Suprapubic skin (tissue), 4 donors: ENCODE data around the gene SLC22A16. TPM values are rescaled to one million over a fixed set of nuclear protein-coding genes. Genes with fewer than 3 reads are reported as not detected.

Source experiments
- DNase-seq, 2 donors: peaks; one replicate each; pipeline ENCODE4 v3.0.0-alpha.2; 2019; ENCODE audit warnings: low spot score in 2 of 2
- H3K27ac ChIP-seq: fragments of 200-600 bp; sonication (generic); one replicate; pipeline ENCODE4 v1.5.1; 2019
- H3K27me3 ChIP-seq: fragments of 200-600 bp; sonication (generic); one replicate; pipeline ENCODE4 v1.5.1; 2019
- H3K36me3 ChIP-seq: fragments of 200-600 bp; sonication (generic); one replicate; pipeline ENCODE4 v1.5.1; 2019
- H3K4me1 ChIP-seq: fragments of 200-600 bp; sonication (generic); one replicate; pipeline ENCODE4 v1.5.1; 2019
- H3K4me3 ChIP-seq: fragments of 200-600 bp; sonication (generic); one replicate; pipeline ENCODE4 v1.5.1; 2019; ENCODE audit warnings: mild to moderate bottlenecking
- H3K9me3 ChIP-seq: fragments of 200-600 bp; sonication (generic); one replicate; pipeline ENCODE4 v1.5.1; 2019
- EP300 ChIP-seq: sonication (generic); formaldehyde crosslinking; IDR thresholded peaks from one replicate; pipeline ENCODE4 v1.6.1; 2017; ENCODE audit warnings: antibody characterized with exemption
- POLR2A ChIP-seq, 2 donors: fragments of 450-650 bp; IDR thresholded peaks; one replicate each; pipeline ENCODE4 v1.6.1; 2017; ENCODE audit warnings: antibody characterized with exemption in 2 of 2, mild to moderate bottlenecking in 2 of 2, moderate library complexity in 2 of 2
- POLR2AphosphoS5 ChIP-seq, 3 donors: sonication (generic); formaldehyde crosslinking; IDR thresholded peaks; one replicate each; pipeline ENCODE4 v1.6.1; 2017; ENCODE audit warnings: antibody characterized with exemption in 3 of 3
- WGBS: methylation state at CpG from one replicate; pipeline ENCODE4 v1.1.5; 2018; 5-methylcytosine and 5-hydroxymethylcytosine counted together
- total RNA-seq, 4 donors: library from RNA; depleted of rRNA; stranded (reverse); fragments of >200 nt; gene quantifications; one replicate each; pipeline ENCODE4 v1.1.0, GENCODE V29; 2016
- TF ChIP-seq, protein P1 (sequence below), 2 donors: fragments of 200-600 bp in 1 of 2; fragments of 450-650 bp in 1 of 2; sonication (generic) in 1 of 2; IDR thresholded peaks; one replicate each; pipeline ENCODE4 v1.5.1; 2016 to 2019; ENCODE audit warnings: antibody characterized with exemption in 2 of 2, mild to moderate bottlenecking in 1 of 2, moderate library complexity in 1 of 2

SLC22A16 gene, protein sequence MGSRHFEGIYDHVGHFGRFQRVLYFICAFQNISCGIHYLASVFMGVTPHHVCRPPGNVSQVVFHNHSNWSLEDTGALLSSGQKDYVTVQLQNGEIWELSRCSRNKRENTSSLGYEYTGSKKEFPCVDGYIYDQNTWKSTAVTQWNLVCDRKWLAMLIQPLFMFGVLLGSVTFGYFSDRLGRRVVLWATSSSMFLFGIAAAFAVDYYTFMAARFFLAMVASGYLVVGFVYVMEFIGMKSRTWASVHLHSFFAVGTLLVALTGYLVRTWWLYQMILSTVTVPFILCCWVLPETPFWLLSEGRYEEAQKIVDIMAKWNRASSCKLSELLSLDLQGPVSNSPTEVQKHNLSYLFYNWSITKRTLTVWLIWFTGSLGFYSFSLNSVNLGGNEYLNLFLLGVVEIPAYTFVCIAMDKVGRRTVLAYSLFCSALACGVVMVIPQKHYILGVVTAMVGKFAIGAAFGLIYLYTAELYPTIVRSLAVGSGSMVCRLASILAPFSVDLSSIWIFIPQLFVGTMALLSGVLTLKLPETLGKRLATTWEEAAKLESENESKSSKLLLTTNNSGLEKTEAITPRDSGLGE
- not detected for total RNA-seq

DNA sequence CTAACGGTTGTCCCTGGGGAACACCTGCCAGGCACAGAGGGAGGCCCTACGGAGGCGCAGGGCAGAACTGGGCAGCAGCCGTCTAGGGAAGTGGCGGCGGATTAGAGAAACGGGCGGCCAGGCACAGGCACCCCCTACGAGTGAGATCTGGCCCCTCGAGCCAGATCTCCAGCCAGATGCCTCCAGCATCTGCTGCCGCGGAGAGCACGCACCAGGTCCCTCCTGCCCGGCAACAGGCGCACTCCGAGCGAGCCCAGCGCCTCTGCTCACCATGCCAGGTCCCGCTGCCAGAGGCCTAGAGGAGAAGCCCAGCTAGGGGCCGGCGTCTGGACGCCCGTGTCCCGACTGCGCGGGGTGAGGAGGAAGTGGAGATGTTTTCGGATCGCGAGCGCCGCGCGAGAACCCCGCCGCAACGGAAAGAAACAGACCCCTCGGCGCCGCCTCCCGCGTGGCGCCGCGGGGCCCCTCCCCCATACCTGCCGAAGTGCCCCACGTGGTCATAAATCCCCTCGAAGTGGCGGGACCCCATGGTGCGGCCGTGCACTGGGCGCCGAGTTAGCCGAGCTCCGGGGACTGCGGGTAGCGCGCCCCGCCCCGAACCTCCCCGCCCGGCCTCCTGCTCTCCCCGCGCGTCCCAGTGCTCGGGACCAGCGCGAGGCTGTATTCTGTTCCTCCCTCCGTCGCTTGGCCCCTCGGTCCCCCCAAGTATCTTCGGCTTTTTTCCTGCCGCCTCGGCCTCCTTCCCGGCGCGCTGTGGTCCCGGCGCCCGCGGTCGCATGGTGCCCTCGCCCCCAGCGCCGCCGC is at the start of gene SLC22A16:
Gene SLC22A16 (minus strand): TSS at position 568 of the 804 bp plus-strand sequence. CDS start 39 bp downstream, at position 529.
- TF ChIP-seq POLR2AphosphoS5 (IDR thresholded peaks at IDR 0.05) (no peak), POLR2A (IDR thresholded peaks at IDR 0.05) (no peak), EP300 (no peak)
- TF ChIP-seq, protein P1, sequence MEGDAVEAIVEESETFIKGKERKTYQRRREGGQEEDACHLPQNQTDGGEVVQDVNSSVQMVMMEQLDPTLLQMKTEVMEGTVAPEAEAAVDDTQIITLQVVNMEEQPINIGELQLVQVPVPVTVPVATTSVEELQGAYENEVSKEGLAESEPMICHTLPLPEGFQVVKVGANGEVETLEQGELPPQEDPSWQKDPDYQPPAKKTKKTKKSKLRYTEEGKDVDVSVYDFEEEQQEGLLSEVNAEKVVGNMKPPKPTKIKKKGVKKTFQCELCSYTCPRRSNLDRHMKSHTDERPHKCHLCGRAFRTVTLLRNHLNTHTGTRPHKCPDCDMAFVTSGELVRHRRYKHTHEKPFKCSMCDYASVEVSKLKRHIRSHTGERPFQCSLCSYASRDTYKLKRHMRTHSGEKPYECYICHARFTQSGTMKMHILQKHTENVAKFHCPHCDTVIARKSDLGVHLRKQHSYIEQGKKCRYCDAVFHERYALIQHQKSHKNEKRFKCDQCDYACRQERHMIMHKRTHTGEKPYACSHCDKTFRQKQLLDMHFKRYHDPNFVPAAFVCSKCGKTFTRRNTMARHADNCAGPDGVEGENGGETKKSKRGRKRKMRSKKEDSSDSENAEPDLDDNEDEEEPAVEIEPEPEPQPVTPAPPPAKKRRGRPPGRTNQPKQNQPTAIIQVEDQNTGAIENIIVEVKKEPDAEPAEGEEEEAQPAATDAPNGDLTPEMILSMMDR (IDR thresholded peaks at IDR 0.05) = no peak
- 7% methylated on average over 36 of the region's 85 CpGs for WGBS
- peaks cover 24% of the 10 kb centered on the region for H3K27me3 ChIP-seq
- DNase-seq = no peak
- no peaks in the 10 kb centered on the region for H3K36me3 ChIP-seq
- H3K27ac ChIP-seq = no peak within 1 kb of the TSS
- H3K4me3 ChIP-seq = peak within 1 kb of the TSS; percentile 46
- H3K9me3 ChIP-seq = no peaks in the 10 kb centered on the region
- peaks cover 9% of the 10 kb centered on the region for H3K4me1 ChIP-seq

DNA sequence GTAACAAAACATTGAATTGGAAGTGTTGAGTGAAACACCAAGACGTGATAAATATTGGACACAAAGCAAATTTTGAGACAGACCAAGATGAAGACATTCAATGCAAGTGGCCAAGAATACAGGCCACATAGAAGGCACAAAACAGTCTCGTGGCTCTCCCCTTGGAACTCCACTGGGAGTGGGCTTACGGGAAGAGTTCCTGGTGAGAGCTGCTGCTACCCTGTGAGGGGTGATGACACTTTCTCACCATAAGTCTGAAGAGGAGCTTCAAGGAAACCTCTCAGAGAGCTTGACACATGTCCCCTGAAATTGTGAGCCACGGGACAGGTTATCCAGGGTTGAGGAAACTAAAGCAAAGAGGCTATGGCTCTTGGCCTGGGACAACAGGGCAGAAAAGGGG is 48.6 kb upstream of the SLC22A16 start:
- 94% methylated on average over 4 of the region's 4 CpGs for WGBS

DNA sequence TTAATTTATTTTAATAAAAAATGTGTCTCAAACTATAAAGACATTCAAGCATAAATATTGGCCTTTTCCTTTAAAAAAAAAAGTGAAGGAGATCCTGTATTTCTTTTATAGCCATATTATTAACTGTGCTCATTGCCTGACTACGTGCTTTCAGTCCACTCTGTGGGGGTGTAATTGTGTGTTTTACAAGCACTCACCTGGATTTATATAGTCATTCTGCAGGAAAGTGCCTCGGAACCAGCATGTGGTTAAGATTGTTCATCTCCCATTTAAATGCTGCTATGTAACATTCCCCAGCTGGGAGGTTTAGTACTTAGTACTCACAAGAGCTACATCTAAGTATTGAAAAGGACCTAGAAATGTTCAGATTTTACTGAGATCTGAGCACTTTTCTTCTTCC is 47.9 kb upstream of the SLC22A16 start:
- Histone ChIP-seq H3K27ac (no peak overlapping the region), H3K9me3 (no peaks in the 10 kb centered on the region), H3K4me1 (peaks cover 13% of the 10 kb centered on the region), H3K27me3 (no peaks in the 10 kb centered on the region), H3K4me3 (no peak overlapping the region), H3K36me3 (no peaks in the 10 kb centered on the region)
- TF ChIP-seq EP300 = no peak
- TF ChIP-seq POLR2A (IDR thresholded peaks at IDR 0.05) = no peak
- TF ChIP-seq, protein P1 (IDR thresholded peaks at IDR 0.05) = no peak
- no peak for TF ChIP-seq POLR2AphosphoS5 (IDR thresholded peaks at IDR 0.05)
- no peak for DNase-seq
- WGBS = 72% methylated on average over 2 of the region's 2 CpGs

More for the DNA sequence above, 48.6 kb upstream of the SLC22A16 start:
- TF ChIP-seq POLR2AphosphoS5 (IDR thresholded peaks at IDR 0.05) (no peak), POLR2A (IDR thresholded peaks at IDR 0.05) (no peak)
- TF ChIP-seq, protein P1 (IDR thresholded peaks at IDR 0.05) = no peak
- Histone ChIP-seq H3K4me3 (no peak overlapping the region), H3K27me3 (no peaks in the 10 kb centered on the region), H3K4me1 (peaks cover 13% of the 10 kb centered on the region), H3K36me3 (no peaks in the 10 kb centered on the region), H3K9me3 (no peaks in the 10 kb centered on the region), H3K27ac (no peak overlapping the region)
- no peak for DNase-seq

DNA sequence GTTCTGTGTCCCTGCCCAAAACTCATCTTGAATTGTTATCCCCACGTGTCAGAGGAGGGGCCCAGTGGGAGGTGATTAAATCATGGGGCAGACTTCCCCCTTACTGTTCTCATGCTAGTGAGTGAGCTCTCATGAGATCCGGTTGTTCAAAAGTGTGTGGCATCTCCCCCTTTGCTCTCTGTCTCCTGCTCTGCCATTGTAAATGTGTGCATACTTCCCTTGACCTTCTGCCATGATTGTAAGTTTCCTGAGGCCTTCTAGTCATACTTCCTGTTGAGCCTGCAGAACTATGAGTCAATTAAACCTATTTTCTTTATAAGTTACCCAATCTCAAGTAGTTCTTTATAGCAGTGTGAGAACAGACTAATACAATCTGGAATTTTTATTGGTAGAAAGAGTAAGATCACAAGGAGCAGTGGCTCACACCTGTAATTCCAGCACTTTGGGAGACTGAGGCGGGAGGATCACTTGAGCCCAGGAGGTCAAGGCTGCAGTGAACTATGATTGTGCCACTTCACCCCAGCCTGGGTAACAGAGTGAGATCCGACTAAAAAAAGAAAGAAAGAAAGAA is 47.1 kb upstream of the SLC22A16 start:
- DNase-seq = no peak

More for the DNA sequence above, 47.1 kb upstream of the SLC22A16 start:
- WGBS = 85% methylated on average over 4 of the region's 4 CpGs
- H3K4me3 ChIP-seq = no peak overlapping the region
- no peaks in the 10 kb centered on the region for H3K27me3 ChIP-seq
- no peak for TF ChIP-seq POLR2A (IDR thresholded peaks at IDR 0.05)
- no peak for TF ChIP-seq EP300
- no peak for TF ChIP-seq POLR2AphosphoS5 (IDR thresholded peaks at IDR 0.05)
- TF ChIP-seq, protein P1 (IDR thresholded peaks at IDR 0.05) = no peak
- peaks cover 7% of the 10 kb centered on the region for H3K4me1 ChIP-seq
- no peaks in the 10 kb centered on the region for H3K36me3 ChIP-seq
- no peak overlapping the region for H3K27ac ChIP-seq
- H3K9me3 ChIP-seq = no peaks in the 10 kb centered on the region
